ENCODE measurements around the gene PGAP3.

The PGAP3 gene

DNA sequence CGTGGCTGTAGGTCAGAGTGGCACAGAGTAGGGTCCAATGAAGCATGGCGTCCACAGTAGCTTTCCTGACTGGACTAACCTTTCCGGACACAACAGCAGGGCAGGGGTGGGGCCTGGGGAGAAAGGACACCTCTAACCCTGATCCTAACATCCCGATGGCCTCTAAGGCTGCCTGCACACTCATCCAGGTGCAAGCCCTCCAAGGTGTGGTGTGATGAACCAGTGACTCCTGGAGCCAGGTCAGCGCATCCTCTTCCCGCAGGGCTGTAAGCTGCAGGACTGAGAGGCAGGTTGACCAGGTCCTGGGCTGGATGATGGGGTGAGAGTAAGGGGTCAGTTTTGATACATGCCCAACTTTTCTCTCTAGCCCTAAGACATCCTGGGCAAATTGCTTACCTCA lies 8.9 kb upstream of the PGAP3 start:
- CTCF ChIA-PET, result interaction anchor here (1.1 to 3.2 kb wide), 3 partner anchors 28 to 43 kb away, joined by 3 to 17 read pairs (median 9); partner anchors contain the start of genes MIEN1 and PNMT
- no peak overlapping the region for H3K4me3 ChIP-seq (ENCODE audit: low read depth, low read length)
- no peak overlapping the region for H3K27ac ChIP-seq (ENCODE audit: extremely low read depth, low read depth, low read length)
- H3K9me3 ChIP-seq (ENCODE audit: control insufficient read depth, insufficient read depth, low read depth, low read length), result no peaks in the 10 kb centered on the region
- H3K4me1 ChIP-seq (ENCODE audit: control insufficient read depth, insufficient read depth, low read length), result peaks cover 12% of the 10 kb centered on the region; the same call in 1 of the 2 replicates
- peaks cover 0 to 29% of the 10 kb centered on the region in 2 experiments; a peak in 2 of 3 replicates for H3K36me3 ChIP-seq (ENCODE audit: control insufficient read depth in 2 of 2, insufficient read depth in 1 of 2, low read length in 2 of 2)
- TF ChIP-seq PATZ1 (tag by site-specific recombination; IDR thresholded peaks at IDR 0.05), result no peak
- TF ChIP-seq EGR2 (tag by site-specific recombination; IDR thresholded peaks at IDR 0.05; ENCODE audit: low read depth), result no peak
- TF ChIP-seq ZBTB1 (tag by site-specific recombination; IDR thresholded peaks at IDR 0.05), result no peak
- TF ChIP-seq ZNF596 (tag by site-specific recombination; IDR thresholded peaks at IDR 0.05), result no peak
- no peak for TF ChIP-seq PRDM2 (tag by site-specific recombination; IDR thresholded peaks at IDR 0.05; ENCODE audit: borderline replicate concordance)
- TF ChIP-seq ELK4 (IDR thresholded peaks at IDR 0.05; ENCODE audit: borderline replicate concordance, low read depth, low read length), result no peak
- TF ChIP-seq ZBTB20 (tag by site-specific recombination; IDR thresholded peaks at IDR 0.05), result no peak
- no peak for TF ChIP-seq ZNF394 (tag by site-specific recombination; IDR thresholded peaks at IDR 0.05; ENCODE audit: borderline replicate concordance)
- no peak for TF ChIP-seq ZNF580 (tag by site-specific recombination; IDR thresholded peaks at IDR 0.05)
- TF ChIP-seq KLF7 (tag by site-specific recombination; IDR thresholded peaks at IDR 0.05; ENCODE audit: borderline replicate concordance), result no peak
- no peak for TF ChIP-seq HOXD13 (CRISPR knock-in tag; IDR thresholded peaks at IDR 0.05; ENCODE audit: borderline replicate concordance)
- POLR2A ChIA-PET, result interaction anchor here (1.8 kb wide), 1 partner anchor 9 kb away, joined by 5 read pairs; the partner anchor contains the start of gene PGAP3

DNA sequence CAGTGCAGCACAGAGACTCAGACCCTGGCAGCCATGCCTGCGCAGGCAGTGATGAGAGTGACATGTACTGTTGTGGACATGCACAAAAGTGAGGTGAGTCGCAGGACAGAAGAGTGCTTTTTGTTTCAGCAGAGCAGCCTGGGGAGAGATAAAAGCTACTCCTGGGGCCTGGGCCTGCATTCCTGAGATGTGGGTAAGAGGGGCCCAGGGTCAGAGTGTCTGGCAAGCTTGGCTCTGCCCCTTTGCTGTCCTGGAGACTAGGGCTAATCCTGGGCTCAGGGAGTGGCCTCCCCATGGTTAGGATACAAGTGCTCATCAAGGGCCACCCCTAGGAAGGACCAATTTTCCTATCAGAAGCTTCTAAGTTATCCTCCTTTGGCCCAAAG lies 7.2 kb upstream of the PGAP3 start:
- peak; percentile 64; the same call in 1 of the 2 replicates for TF ChIP-seq ZNF394 (tag by site-specific recombination; IDR thresholded peaks at IDR 0.05; ENCODE audit: borderline replicate concordance)
- TF ChIP-seq ZNF423 (tag by site-specific recombination; IDR thresholded peaks at IDR 0.05), result no peak
- no peak for TF ChIP-seq ZNF211 (tag by site-specific recombination; IDR thresholded peaks at IDR 0.05; ENCODE audit: low read depth)
- TF ChIP-seq SETDB1 (IDR thresholded peaks at IDR 0.05; ENCODE audit: insufficient read length, low read length), result no peak
- TF ChIP-seq, protein P1, sequence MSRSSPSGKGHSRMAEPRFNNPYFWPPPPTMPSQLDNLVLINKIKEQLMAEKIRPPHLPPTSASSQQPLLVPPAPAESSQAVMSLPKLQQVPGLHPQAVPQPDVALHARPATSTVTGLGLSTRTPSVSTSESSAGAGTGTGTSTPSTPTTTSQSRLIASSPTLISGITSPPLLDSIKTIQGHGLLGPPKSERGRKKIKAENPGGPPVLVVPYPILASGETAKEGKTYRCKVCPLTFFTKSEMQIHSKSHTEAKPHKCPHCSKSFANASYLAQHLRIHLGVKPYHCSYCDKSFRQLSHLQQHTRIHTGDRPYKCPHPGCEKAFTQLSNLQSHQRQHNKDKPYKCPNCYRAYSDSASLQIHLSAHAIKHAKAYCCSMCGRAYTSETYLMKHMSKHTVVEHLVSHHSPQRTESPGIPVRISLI (tag by site-specific recombination; IDR thresholded peaks at IDR 0.05), result no peak
- TF ChIP-seq ZIC2 (tag by site-specific recombination; IDR thresholded peaks at IDR 0.05), result no peak
- TF ChIP-seq ZNF544 (tag by site-specific recombination; IDR thresholded peaks at IDR 0.05), result no peak
- CTCF ChIA-PET, result interaction anchor here (0.6 to 3.2 kb wide), 5 partner anchors 16 to 129 kb away, joined by 3 to 17 read pairs (median 3); partner anchors contain the start of gene MIEN1
- Histone ChIP-seq H3K4me1 (ENCODE audit: control insufficient read depth, insufficient read depth, low read length) (peaks cover 5% of the 10 kb centered on the region; the same call in 1 of the 2 replicates), H3K27ac (ENCODE audit: extremely low read depth, low read depth, low read length) (no peak overlapping the region), H3K9me3 (ENCODE audit: control insufficient read depth, insufficient read depth, low read depth, low read length) (no peaks in the 10 kb centered on the region), H3K4me3 (ENCODE audit: low read depth, low read length) (no peak overlapping the region), H3K36me3 (ENCODE audit: control insufficient read depth in 2 of 2, insufficient read depth in 1 of 2, low read length in 2 of 2) (peaks cover 0 to 27% of the 10 kb centered on the region in 2 experiments; a peak in 2 of 3 replicates)
- POLR2A ChIA-PET, result no interaction called here

Data from HEK293 (cell line).